Measurements from ENCODE around the gene GBF1.

The GBF1 gene

DNA sequence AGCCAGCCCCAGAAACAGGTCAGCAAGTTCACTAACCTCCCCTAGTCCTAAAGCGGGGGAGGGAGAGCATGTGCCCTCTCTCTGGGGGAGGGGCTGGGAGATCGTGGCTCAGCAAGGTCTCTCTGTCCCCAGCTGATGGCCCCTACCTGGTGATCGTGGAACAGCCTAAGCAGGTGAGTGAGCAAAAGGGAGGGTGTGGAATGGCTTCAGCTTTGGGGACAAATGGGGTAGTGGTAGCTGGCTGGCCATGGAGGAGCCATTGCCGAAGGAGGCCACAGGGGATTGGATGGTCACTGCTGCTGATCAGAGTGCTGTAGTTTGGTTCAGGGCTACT, 151.0 kb downstream of the GBF1 start:
- no peak for DNase-seq (ENCODE audit: low read depth)

DNA sequence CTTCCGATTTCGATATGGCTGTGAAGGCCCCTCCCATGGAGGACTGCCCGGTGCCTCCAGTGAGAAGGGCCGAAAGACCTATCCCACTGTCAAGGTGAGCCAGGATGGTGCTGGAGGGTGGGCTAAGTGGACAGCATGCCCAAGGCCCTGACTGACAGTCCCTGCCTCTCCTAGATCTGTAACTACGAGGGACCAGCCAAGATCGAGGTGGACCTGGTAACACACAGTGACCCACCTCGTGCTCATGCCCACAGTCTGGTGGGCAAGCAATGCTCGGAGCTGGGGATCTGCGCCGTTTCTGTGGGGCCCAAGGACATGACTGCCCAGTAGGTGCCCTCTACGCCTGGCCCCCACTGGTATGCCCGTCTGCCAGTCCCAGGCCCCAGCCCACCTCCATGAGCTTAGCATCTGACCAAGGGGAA, 151.4 kb downstream of the GBF1 start:
- DNase-seq (ENCODE audit: low read depth), result no peak

DNA sequence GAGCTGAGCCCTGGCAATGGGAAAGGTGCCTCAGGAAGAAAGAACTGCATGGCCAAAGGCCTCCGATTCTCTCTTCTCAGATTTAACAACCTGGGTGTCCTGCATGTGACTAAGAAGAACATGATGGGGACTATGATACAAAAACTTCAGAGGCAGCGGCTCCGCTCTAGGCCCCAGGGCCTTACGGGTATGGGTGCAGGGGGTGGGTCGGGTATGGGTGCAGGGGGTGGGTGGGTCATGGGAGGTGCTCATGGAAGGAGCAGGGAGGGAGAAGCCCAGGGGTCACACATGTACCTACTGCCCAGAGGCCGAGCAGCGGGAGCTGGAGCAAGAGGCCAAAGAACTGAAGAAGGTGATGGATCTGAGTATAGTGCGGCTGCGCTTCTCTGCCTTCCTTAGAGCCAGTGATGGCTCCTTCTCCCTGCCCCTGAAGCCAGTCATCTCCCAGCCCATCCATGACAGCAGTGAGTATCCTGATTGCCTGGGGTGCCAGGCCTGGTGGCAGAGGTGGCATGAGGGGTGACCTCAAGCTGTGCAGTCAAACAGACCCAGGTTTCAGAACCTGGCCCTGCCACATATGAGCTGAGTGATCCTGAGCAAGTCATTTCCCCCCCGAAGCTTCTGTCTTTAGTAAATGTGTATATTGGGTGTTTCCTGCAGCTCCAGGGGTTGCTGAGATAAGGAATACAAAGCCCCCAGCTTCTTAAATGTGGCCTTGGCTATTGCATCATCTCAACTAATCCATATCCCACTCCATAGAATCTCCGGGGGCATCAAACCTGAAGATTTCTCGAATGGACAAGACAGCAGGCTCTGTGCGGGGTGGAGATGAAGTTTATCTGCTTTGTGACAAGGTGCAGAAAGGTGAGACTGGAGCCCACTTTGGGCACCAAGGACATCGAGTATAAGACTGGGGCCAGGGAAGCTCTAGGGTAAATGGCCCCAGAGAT, 152.2 kb downstream of the GBF1 start:
- no peak for DNase-seq (ENCODE audit: low read depth)

DNA sequence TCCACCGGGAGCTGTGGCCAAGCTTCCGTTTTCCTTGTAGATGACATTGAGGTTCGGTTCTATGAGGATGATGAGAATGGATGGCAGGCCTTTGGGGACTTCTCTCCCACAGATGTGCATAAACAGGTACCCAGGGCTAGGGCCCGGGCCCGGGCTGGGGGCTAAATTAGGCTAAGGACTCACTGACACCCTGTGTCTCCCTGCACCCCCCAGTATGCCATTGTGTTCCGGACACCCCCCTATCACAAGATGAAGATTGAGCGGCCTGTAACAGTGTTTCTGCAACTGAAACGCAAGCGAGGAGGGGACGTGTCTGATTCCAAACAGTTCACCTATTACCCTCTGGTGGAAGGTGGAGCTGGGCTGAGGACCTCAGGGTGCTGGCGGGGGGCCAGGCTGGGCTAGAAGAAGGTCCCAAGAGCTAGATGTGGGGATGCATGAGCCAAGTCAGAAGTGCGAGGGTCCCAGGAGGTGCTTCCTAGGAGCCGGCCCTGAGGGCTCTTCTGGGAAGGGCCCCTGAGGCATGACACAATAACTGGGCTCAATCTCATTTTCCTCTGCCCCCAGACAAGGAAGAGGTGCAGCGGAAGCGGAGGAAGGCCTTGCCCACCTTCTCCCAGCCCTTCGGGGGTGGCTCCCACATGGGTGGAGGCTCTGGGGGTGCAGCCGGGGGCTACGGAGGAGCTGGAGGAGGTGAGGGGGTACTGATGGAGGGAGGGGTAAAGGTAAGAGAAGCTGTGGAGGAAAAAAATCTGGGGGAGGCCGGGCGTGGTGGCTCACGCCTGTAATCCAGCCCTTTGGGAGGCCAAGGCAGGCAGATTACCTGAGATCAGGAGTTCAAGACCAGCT, 153.1 kb downstream of the GBF1 start:
- no peak for DNase-seq (ENCODE audit: low read depth)

DNA sequence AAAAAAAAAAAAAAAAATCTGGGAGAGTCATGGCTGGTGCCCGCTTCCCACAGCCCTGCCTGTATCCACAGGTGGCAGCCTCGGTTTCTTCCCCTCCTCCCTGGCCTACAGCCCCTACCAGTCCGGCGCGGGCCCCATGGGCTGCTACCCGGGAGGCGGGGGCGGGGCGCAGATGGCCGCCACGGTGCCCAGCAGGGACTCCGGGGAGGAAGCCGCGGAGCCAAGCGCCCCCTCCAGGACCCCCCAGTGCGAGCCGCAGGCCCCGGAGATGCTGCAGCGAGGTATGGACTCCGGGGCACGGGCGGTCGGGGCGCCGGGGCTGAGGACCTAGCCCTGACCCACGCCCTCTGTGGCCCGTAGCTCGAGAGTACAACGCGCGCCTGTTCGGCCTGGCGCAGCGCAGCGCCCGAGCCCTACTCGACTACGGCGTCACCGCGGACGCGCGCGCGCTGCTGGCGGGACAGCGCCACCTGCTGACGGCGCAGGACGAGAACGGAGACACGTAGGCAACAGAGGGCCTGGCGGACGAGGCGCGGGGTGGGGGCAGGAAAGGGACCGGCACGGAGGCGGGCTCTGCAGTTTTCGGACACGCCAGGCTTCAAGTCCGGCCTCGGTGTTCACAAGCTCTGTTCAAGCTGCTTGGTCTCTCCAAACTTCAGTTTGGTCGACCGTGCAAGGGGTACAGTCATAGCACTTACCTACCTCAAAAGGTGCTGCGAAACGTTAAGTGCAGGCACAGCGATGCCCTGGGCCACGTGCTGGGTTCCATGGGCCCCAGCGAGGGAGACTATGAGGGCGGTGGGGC, 154.1 kb downstream of the GBF1 start:
- DNase-seq (ENCODE audit: low read depth), result peak; percentile 69

DNA sequence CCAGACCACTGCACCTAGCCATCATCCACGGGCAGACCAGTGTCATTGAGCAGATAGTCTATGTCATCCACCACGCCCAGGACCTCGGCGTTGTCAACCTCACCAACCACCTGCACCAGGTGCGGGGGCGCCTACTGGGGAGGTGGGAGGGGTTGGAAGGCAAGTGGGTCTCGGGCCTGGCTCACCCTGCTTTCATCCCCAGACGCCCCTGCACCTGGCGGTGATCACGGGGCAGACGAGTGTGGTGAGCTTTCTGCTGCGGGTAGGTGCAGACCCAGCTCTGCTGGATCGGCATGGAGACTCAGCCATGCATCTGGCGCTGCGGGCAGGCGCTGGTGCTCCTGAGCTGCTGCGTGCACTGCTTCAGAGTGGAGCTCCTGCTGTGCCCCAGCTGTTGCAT, 154.7 kb downstream of the GBF1 start:
- no peak for DNase-seq (ENCODE audit: low read depth)

DNA sequence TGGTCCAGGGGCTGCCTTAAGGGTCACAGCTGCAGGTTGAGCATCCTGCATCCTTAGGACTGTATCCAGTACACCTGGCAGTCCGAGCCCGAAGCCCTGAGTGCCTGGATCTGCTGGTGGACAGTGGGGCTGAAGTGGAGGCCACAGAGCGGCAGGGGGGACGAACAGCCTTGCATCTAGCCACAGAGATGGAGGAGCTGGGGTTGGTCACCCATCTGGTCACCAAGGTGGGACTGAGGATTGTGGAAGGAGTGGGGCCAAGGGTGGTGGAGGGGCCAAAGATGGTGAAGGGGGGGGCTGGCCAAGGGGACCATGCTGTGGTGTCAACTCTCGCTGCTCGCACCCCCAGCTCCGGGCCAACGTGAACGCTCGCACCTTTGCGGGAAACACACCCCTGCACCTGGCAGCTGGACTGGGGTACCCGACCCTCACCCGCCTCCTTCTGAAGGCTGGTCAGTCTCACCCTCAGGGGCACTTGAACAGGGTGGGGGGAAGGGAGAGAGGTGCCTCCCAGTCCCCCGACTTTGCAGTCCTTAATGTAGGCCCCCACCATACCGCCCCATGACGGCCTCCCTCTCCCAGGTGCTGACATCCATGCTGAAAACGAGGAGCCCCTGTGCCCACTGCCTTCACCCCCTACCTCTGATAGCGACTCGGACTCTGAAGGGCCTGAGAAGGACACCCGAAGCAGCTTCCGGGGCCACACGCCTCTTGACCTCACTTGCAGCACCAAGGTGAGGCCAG, 155.4 kb downstream of the GBF1 start:
- DNase-seq (ENCODE audit: low read depth), result no peak

DNA sequence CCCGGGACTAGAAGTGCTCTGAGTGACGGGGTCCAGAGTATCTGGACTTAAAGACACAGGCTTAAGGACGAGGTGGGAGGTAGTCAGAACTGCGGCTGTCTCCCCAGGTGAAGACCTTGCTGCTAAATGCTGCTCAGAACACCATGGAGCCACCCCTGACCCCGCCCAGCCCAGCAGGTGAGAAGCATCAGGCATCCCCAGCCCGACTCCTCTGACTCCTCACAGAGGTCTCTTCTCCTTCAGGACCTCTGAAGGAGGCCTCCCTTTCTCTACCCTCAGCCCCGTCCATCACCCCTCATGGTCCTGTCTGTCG, 156.0 kb downstream of the GBF1 start:
- DNase-seq (ENCODE audit: low read depth), result no peak

DNA sequence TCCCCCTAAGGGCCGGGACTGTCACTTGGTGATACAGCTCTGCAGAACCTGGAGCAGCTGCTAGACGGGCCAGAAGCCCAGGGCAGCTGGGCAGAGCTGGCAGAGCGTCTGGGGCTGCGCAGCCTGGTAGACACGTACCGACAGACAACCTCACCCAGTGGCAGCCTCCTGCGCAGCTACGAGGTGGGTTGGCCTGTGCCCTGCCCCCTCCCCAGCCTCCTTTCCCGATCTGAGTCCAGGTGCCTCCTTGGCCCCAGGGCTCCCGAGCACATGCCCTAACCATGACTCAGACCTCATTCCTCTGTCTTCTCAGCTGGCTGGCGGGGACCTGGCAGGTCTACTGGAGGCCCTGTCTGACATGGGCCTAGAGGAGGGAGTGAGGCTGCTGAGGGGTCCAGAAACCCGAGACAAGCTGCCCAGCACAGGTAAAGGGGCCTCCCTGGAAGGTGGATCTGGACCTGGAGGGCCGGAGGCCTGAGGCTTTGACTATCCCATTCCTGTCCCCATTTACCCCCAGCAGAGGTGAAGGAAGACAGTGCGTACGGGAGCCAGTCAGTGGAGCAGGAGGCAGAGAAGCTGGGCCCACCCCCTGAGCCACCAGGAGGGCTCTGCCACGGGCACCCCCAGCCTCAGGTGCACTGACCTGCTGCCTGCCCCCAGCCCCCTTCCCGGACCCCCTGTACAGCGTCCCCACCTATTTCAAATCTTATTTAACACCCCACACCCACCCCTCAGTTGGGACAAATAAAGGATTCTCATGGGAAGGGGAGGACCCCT, 156.6 kb downstream of the GBF1 start:
- no peak for DNase-seq (ENCODE audit: low read depth)

DNA sequence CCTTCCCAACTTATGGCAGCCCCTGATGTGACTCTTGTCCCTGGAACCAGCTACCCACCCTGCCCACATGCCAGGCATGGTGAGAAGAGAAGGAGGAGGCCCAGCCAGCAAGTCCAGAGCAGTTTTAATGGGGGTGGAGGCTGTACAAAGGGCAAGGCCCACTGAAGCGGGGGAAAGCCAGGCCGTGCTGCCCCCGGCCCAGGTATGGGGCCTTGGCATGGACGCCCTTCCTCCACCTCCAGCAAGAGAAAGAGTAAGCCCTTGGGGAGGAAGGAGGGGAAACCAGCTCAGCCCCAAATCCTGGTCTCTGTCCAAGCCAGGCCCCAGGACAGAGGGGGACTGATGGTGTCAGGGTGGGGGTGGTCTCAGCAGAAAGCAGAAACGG, 157.2 kb downstream of the GBF1 start:
- DNase-seq (ENCODE audit: low read depth), result no peak

DNA sequence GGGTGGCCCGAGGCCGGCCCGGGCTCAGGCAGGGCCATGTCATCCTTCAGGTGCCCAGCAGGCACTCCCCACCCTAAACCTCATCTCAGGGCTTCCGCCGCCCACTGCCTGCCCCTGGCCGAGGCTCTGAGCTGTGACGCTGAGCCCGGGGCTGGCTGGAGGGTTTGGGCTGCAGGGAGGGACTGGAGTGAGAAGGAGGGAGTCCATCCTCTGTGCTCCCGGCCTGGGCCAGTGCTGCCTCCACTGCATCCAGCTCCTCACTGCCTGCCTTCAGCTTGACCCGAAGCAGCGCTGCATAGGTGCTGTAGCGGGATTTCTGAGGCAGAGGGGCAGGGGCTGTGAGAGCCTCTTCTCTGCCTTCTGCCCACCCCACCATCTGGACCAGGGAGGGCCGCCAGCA, 157.8 kb downstream of the GBF1 start:
- DNase-seq (ENCODE audit: low read depth), result no peak

DNA sequence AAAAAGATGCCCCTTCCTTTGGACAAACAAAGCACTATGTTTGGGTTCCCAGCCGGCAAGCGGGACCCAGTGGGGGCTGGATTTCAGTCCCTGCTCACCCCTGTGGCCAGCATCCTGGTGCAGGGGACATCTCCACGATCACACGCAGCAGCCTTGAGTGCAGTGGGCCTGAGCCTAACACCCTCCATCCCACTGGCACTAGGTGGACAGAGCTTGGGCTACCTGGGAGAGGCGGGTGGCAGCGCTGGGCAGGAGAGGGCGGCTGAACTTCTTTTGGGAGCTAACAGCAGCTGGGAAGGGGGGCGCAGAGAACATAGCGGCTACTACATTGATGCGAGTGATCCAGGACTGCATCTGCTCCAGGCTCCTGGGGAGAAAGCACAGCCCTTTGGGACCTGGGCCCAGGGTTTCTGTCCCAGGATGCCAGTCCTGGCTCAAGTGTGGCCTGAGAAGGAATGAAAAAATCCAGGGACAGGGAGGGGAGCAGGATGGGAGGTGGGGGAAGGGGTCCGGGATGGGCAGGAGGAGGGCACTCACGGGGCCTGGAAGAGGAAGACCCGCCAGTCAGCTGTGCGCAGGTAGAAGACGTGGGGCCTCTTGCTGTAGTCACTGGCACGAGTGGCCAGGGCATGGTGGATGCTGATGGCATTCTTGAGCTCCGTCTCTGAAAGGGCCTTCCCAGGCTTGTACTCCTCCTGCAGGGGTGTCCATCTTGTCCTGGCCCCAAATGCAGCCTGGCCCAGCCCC, 159.2 kb downstream of the GBF1 start:
- DNase-seq (ENCODE audit: low read depth), result no peak

DNA sequence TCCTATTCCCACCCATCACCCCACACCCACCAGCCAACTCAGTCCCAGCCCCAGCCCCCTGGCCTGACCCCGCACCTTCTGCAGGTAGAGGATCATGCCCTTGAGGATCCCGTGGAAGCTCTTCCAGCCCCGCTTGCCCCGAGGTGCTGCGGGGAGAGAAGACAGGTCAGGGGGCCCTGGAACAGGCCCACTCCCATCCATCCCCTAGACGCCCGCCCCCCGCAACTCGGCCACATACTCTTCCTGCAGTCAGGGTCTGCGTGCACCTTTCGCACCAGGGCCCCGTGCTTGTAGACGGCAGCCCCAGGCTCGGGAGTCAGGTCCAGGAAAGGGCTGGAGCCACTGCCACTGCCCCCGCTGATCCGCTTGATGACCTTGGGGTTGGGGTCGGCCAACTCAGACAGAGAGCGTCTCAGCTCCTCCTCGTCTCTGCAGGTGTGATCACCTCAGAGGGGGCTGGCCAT, 159.8 kb downstream of the GBF1 start:
- DNase-seq (ENCODE audit: low read depth), result no peak

DNA sequence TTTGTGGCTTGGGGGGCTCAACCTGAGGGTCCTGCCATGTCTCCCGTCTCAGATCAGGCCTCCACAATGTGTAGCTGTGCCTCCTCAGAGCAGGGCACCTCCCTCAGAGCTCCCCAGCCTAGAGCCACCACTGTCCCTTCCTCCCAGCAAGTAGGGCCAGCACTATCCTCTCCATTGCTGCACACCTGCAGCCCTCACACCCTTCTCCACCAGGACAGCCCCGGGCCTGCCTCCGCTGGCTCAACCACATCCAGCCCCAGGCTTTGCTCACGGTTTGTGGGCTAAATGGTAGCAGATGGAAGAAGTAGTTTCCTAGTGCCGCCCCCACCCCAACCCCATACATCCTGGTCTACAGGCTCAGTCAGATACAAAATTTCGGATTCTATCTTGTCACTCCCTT, 160.3 kb downstream of the GBF1 start:
- no peak for DNase-seq (ENCODE audit: low read depth)

DNA sequence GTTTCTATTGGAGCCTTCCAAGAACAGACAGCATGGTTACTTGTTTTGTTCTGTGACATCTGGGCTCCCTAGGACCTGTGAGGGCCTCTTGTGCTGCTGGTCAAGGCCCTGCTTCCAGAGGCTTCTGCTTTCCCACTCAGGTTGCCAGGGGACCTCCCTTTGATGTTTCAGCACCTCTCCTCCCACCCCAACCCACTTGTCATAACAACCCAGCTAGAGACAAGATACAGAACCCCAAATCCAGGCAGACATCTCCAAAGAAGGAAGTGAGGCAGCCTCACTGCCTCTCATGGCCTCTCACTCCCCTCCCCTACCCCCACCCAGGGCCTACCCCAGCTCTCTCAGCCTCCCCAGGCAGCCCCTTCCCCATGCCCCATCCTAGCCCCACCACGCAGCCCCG, 161.5 kb downstream of the GBF1 start:
- no peak for DNase-seq (ENCODE audit: low read depth)

DNA sequence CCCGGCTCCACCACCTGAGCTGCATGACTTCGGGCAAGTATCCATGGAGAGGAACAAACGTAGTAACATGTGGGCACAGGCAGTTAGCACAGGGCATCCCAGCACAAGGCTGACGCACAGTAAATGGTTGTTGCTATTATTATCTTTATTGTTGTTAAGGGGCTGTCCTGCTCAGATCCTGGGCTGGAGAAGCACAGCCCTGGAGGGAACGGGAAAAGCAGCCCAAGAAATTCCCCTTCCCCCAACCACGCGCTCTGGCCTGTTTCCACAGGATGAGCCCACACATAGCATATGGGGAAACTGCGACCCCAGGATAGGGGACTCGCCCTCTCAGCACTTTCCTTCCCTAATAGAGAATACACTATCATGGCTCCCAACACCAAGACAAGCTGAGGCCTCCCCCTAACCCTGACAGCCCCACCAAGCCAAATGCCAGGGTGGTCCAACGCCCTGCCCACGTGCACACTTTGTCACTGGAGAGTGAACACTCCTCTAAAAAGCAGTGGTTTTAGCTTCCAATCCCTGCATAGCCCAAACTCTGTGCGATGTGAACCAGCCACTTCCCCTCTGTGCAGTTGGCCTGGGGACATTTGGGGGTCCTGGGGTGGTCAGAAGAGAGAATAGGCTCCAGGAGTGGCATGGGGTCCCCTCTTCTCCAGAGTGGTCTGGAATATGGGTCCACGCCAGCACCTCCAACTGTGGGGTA, 162.2 kb downstream of the GBF1 start:
- no peak for DNase-seq (ENCODE audit: low read depth)

DNA sequence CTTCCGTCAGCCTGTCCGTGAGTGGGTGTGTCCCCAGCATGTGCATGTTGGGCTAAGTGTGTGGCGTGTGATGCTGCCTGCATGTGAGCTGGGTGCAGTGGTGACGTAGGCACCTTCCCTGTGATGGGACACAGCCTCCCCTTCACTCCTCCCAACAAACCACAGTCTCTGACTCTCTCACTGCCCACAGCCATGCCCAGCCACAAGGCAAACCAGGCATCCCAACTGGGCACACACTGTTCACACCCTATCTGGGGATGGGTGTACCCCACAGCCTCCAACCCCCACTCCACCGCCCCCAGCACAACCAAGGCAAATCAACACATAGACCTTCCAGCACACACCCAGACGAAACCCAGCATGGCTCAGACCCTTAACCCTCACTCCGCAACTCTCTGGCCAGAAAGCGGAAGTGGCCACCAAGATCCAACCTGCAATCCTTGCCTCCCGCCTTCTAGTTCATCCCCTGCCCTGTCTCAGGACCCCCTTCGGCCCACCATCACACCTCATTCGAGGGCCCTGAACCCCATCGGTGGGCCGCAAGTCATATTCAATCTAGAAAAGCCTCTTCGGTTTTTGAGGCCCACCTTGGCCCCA, 162.9 kb downstream of the GBF1 start:
- DNase-seq (ENCODE audit: low read depth), result no peak

DNA sequence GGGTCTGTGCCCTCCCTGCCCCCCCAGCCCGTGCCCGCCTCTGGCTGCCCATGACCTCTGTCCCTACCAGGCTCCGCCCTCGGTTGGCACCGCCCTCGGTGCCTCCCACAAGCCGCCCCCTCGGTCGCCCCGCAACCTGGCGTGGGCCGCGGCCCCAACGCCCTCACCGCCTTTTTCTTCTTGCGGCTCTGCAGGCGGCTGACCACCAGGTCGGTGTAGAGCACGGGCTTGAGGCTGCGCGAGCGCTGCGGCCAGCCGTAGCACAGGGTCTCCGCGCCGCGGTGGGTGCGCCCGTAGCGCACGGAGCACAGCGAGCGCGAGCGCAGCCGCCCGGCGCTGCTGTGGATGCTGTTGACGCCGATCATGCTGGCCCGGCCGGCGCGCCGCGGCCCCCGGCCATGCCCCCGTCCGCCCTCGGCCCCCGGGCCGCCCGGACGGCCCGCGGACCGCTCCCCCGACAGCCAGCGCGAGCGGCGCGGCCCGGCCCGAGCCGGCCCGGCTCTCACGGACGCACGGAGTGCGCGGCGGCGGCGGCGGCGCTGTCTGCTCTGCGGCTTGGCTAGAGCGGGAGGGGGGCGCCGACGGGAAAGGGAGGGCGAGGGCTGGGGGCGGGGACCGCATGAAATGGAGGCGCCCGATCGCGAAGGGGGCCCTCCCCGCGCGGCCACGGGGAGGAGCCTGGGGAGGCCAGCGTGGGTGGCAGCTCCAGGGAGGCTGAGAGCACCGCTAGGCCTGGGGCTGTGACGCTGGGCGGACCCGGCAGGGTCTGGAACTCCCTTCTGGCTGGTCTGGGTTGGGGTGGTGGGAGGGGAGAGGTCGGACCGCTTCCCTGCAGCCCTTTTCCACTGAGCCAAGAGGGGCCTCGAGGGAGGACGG, 163.6 kb downstream of the GBF1 start:
- no peak for DNase-seq (ENCODE audit: low read depth)
